Measurements from ENCODE around the gene SHISA2. TPM values are rescaled to one million over a fixed set of nuclear protein-coding genes. Genes with fewer than 3 reads are reported as not detected.

The SHISA2 gene
- total RNA-seq, 8 experiments from 2014 or later: 0.10 to 4.8 (median 1.4) TPM; not detected in 2

- Histone ChIP-seq H3K4me3 (no peak overlapping the region), H3K27ac (no peak overlapping the region), H3K4me1 (replicated peaks in 1 of 2) (peaks cover 3 to 10% of the 10 kb centered on the region in 2 donors)
- no peak for ATAC-seq (replicated peaks in 6 of 8)
- in situ Hi-C loops (cut with MboI; ENCODE audit: low pct_unique_long_range_greater_than_20kb in 2 of 9, low sequenced_read_pairs in 9 of 9, unreplicated experiment in 9 of 9): no loop called here
- WGBS, 10 experiments: 40 to 100% (median 65%) methylated on average over 1 to 7 of the region's 16 CpGs; no CpG with 5 or more reads in 4 of the 10 experiments
These were observed 5.2 kb downstream of the SHISA2 start for GRCh38 chr13:26046639-26047038.

- 49 to 100% (median 86%) methylated on average over 1 to 2 of the region's 2 CpGs; no CpG with 5 or more reads in 1 of the 10 experiments for WGBS, 10 experiments
- Histone ChIP-seq H3K4me3 (no peak overlapping the region), H3K4me1 (replicated peaks in 1 of 2) (peaks cover 3 to 10% of the 10 kb centered on the region in 2 donors), H3K27ac (no peak overlapping the region)
- no peak for ATAC-seq (replicated peaks in 6 of 8)
- in situ Hi-C loops (cut with MboI; ENCODE audit: low pct_unique_long_range_greater_than_20kb in 2 of 9, low sequenced_read_pairs in 9 of 9, unreplicated experiment in 9 of 9): no loop called here
These were observed 6.7 kb downstream of the SHISA2 start for GRCh38 chr13:26045142-26045541.

- Histone ChIP-seq H3K4me1 (replicated peaks in 1 of 2) (no peaks in the 10 kb centered on the region), H3K4me3 (no peak overlapping the region), H3K27ac (no peak overlapping the region)
- in situ Hi-C loops (cut with MboI; ENCODE audit: low pct_unique_long_range_greater_than_20kb in 2 of 9, low sequenced_read_pairs in 9 of 9, unreplicated experiment in 9 of 9): no loop called here
- no peak for ATAC-seq (replicated peaks in 6 of 8)
- WGBS, 10 experiments: 0 to 83% (median 78%) methylated on average over 1 of the region's 1 CpG; no CpG with 5 or more reads in 4 of the 10 experiments
These were observed 9.0 kb downstream of the SHISA2 start for GRCh38 chr13:26042785-26043184.

- Histone ChIP-seq H3K4me1 (replicated peaks in 1 of 2) (no peaks in the 10 kb centered on the region), H3K27ac (no peak overlapping the region), H3K4me3 (no peak overlapping the region)
- no peak for ATAC-seq (replicated peaks in 6 of 8)
- 20 to 100% (median 70%) methylated on average over 1 to 3 of the region's 3 CpGs; no CpG with 5 or more reads in 3 of the 10 experiments for WGBS, 10 experiments
- in situ Hi-C loops (cut with MboI; ENCODE audit: low pct_unique_long_range_greater_than_20kb in 2 of 9, low sequenced_read_pairs in 9 of 9, unreplicated experiment in 9 of 9): no loop called here
These were observed 10.4 kb downstream of the SHISA2 start for GRCh38 chr13:26041444-26041843.

- ATAC-seq (replicated peaks in 6 of 8): no peak
- H3K4me1 ChIP-seq (replicated peaks in 1 of 2): peaks cover 0 to 5% of the 10 kb centered on the region in 2 donors
- in situ Hi-C loops (cut with MboI; ENCODE audit: low pct_unique_long_range_greater_than_20kb in 2 of 9, low sequenced_read_pairs in 9 of 9, unreplicated experiment in 9 of 9): no loop called here
- 64 to 95% (median 88%) methylated on average over 2 to 8 of the region's 8 CpGs for WGBS, 10 experiments
- no peak overlapping the region for H3K27ac ChIP-seq
- H3K4me3 ChIP-seq: no peak overlapping the region
These were observed 12.8 kb downstream of the SHISA2 start for GRCh38 chr13:26038931-26039475.

GRCh38 chr13:26037302-26037701 is 14.5 kb downstream of the SHISA2 start:
- in situ Hi-C loops (cut with MboI; ENCODE audit: low pct_unique_long_range_greater_than_20kb in 2 of 9, low sequenced_read_pairs in 9 of 9, unreplicated experiment in 9 of 9): no loop called here
- 0 to 100% (median 30%) methylated on average over 1 of the region's 2 CpGs; no CpG with 5 or more reads in 3 of the 10 experiments for WGBS, 10 experiments
- H3K4me3 ChIP-seq: no peak overlapping the region
- H3K4me1 ChIP-seq (replicated peaks in 1 of 2): peaks cover 0 to 10% of the 10 kb centered on the region in 2 donors
- H3K27ac ChIP-seq: no peak overlapping the region
- ATAC-seq (replicated peaks in 6 of 8): peak in 4 of 8 experiments; percentile 49 to 68 (median 50)

GRCh38 chr13:26036383-26036782 is 15.4 kb downstream of the SHISA2 start:
- no peak for ATAC-seq (replicated peaks in 6 of 8)
- no peak overlapping the region for H3K4me3 ChIP-seq
- H3K4me1 ChIP-seq (replicated peaks in 1 of 2): peaks cover 0 to 10% of the 10 kb centered on the region in 2 donors
- in situ Hi-C loops (cut with MboI; ENCODE audit: low pct_unique_long_range_greater_than_20kb in 2 of 9, low sequenced_read_pairs in 9 of 9, unreplicated experiment in 9 of 9): no loop called here
- no peak overlapping the region for H3K27ac ChIP-seq
- 65 to 100% (median 82%) methylated on average over 1 to 4 of the region's 4 CpGs; no CpG with 5 or more reads in 2 of the 10 experiments for WGBS, 10 experiments

- Histone ChIP-seq H3K27ac (no peak overlapping the region), H3K4me1 (replicated peaks in 1 of 2) (peaks cover 0 to 10% of the 10 kb centered on the region in 2 donors), H3K4me3 (no peak overlapping the region)
- in situ Hi-C loops (cut with MboI; ENCODE audit: low pct_unique_long_range_greater_than_20kb in 2 of 9, low sequenced_read_pairs in 9 of 9, unreplicated experiment in 9 of 9): no loop called here
- peak in 1 of 8 experiments; percentile 43 for ATAC-seq (replicated peaks in 6 of 8)
- 42 to 100% (median 78%) methylated on average over 1 to 3 of the region's 3 CpGs; no CpG with 5 or more reads in 2 of the 10 experiments for WGBS, 10 experiments
These were observed 17.8 kb downstream of the SHISA2 start for GRCh38 chr13:26034018-26034417.

GRCh38 chr13:26030331-26030730 is 21.5 kb downstream of the SHISA2 start:
- ATAC-seq (replicated peaks in 6 of 8): no peak
- H3K4me1 ChIP-seq (replicated peaks in 1 of 2): peaks cover 13 to 28% of the 10 kb centered on the region in 2 donors
- no peak overlapping the region for H3K4me3 ChIP-seq
- in situ Hi-C loops (cut with MboI; ENCODE audit: low pct_unique_long_range_greater_than_20kb in 2 of 9, low sequenced_read_pairs in 9 of 9, unreplicated experiment in 9 of 9): no loop called here
- H3K27ac ChIP-seq: no peak overlapping the region
- WGBS, 10 experiments: 60 to 100% (median 78%) methylated on average over 1 to 4 of the region's 4 CpGs; no CpG with 5 or more reads in 3 of the 10 experiments

- no peak overlapping the region for H3K4me3 ChIP-seq
- H3K4me1 ChIP-seq (replicated peaks in 1 of 2): peaks cover 20 to 34% of the 10 kb centered on the region in 2 donors
- 40 to 93% (median 90%) methylated on average over 1 to 3 of the region's 4 CpGs; no CpG with 5 or more reads in 7 of the 10 experiments for WGBS, 10 experiments
- no peak for ATAC-seq (replicated peaks in 6 of 8)
- no peak overlapping the region for H3K27ac ChIP-seq
- in situ Hi-C loops (cut with MboI; ENCODE audit: low pct_unique_long_range_greater_than_20kb in 2 of 9, low sequenced_read_pairs in 9 of 9, unreplicated experiment in 9 of 9): no loop called here
These were observed 22.2 kb downstream of the SHISA2 start for GRCh38 chr13:26029581-26030136.

- H3K4me1 ChIP-seq (replicated peaks in 1 of 2): peaks cover 51 to 56% of the 10 kb centered on the region in 2 donors
- WGBS, 10 experiments: 17 to 100% (median 92%) methylated on average over 1 to 3 of the region's 4 CpGs; no CpG with 5 or more reads in 6 of the 10 experiments
- H3K27ac ChIP-seq: peak overlapping the region in 1 of 2 donors; percentile 49
- no peak overlapping the region for H3K4me3 ChIP-seq
- in situ Hi-C loops (cut with MboI; ENCODE audit: low pct_unique_long_range_greater_than_20kb in 2 of 9, low sequenced_read_pairs in 9 of 9, unreplicated experiment in 9 of 9): no loop called here
- ATAC-seq (replicated peaks in 6 of 8): no peak
These were observed 25.6 kb downstream of the SHISA2 start for GRCh38 chr13:26026211-26026610.

- Histone ChIP-seq H3K4me1 (replicated peaks in 1 of 2) (peaks cover 51 to 56% of the 10 kb centered on the region in 2 donors), H3K27ac (peak overlapping the region in 1 of 2 donors; percentile 49), H3K4me3 (no peak overlapping the region)
- no peak for ATAC-seq (replicated peaks in 6 of 8)
- WGBS, 10 experiments: 80 to 100% (median 94%) methylated on average over 1 to 3 of the region's 4 CpGs; no CpG with 5 or more reads in 5 of the 10 experiments
- in situ Hi-C loops (cut with MboI; ENCODE audit: low pct_unique_long_range_greater_than_20kb in 2 of 9, low sequenced_read_pairs in 9 of 9, unreplicated experiment in 9 of 9): no loop called here
These were observed 26.0 kb downstream of the SHISA2 start for GRCh38 chr13:26025771-26026170.

- in situ Hi-C loops (cut with MboI; ENCODE audit: low pct_unique_long_range_greater_than_20kb in 2 of 9, low sequenced_read_pairs in 9 of 9, unreplicated experiment in 9 of 9): no loop called here
- Histone ChIP-seq H3K27ac (peak overlapping the region; percentile 14 to 49), H3K4me3 (no peak overlapping the region), H3K4me1 (replicated peaks in 1 of 2) (peaks cover 51 to 56% of the 10 kb centered on the region in 2 donors)
- WGBS, 10 experiments: 13 to 83% (median 40%) methylated on average over 1 to 6 of the region's 12 CpGs; no CpG with 5 or more reads in 3 of the 10 experiments
- peak in 5 of 8 experiments; percentile 60 to 67 (median 64) for ATAC-seq (replicated peaks in 6 of 8)
These were observed 26.6 kb downstream of the SHISA2 start for GRCh38 chr13:26025196-26025595.
